HEK293 (cell line): ENCODE results near the gene UNC5B.

Experiments
- KLF1 ChIP-seq: fragments of 450-650 bp; formaldehyde crosslinking; IDR thresholded peaks from 2 replicates; pipeline ENCODE4 v1.5.1; 2016; ENCODE audit warnings: missing biosample characterization, missing genetic modification characterization
- MEIS1 ChIP-seq: sonication (generic); formaldehyde crosslinking; IDR thresholded peaks from 2 replicates; pipeline ENCODE4 v1.8.1; 2022; ENCODE audit warnings: missing genetic modification reagents, mild to moderate bottlenecking, borderline replicate concordance
- PRDM1 ChIP-seq: fragments of 450-650 bp; formaldehyde crosslinking; IDR thresholded peaks from 2 replicates; pipeline ENCODE4; 2016; ENCODE audit warnings: missing biosample characterization, missing genetic modification characterization
- PRDM2 ChIP-seq: fragments of 450-650 bp; formaldehyde crosslinking; IDR thresholded peaks from 2 replicates; pipeline ENCODE4 v1.5.1; 2016; ENCODE audit warnings: missing biosample characterization, missing genetic modification characterization, borderline replicate concordance
- TCF7L2 ChIP-seq: IDR thresholded peaks from 2 replicates; pipeline ENCODE4 v1.6.1; 2011; ENCODE audit warnings: low read depth, mild to moderate bottlenecking, inconsistent platforms, low read length, moderate library complexity, borderline replicate concordance
- ZBTB21 ChIP-seq: fragments of 450-650 bp; formaldehyde crosslinking; IDR thresholded peaks from 2 replicates; pipeline ENCODE4 v1.5.1; 2017; ENCODE audit warnings: missing biosample characterization, missing genetic modification characterization
- ZNF202 ChIP-seq: fragments of 450-650 bp; formaldehyde crosslinking; IDR thresholded peaks from 2 replicates; pipeline ENCODE4 v1.5.1; 2016; ENCODE audit warnings: missing biosample characterization, missing genetic modification characterization, borderline replicate concordance
- ZNF398 ChIP-seq: fragments of 450-650 bp; formaldehyde crosslinking; IDR thresholded peaks from 2 replicates; pipeline ENCODE4 v1.5.1; 2017; ENCODE audit warnings: missing biosample characterization, missing genetic modification characterization
- ZNF560 ChIP-seq: fragments of 450-650 bp; formaldehyde crosslinking; IDR thresholded peaks from 2 replicates; pipeline ENCODE4 v1.5.1; 2017; ENCODE audit warnings: missing biosample characterization, missing genetic modification characterization, borderline replicate concordance
- ZNF600 ChIP-seq: fragments of 450-650 bp; formaldehyde crosslinking; IDR thresholded peaks from 2 replicates; pipeline ENCODE4 v1.5.1; 2016; ENCODE audit warnings: missing biosample characterization, missing genetic modification characterization
- ZNF654 ChIP-seq: fragments of 450-650 bp; formaldehyde crosslinking; IDR thresholded peaks from 2 replicates; pipeline ENCODE4 v1.5.1; 2016; ENCODE audit warnings: low read depth, missing biosample characterization, missing genetic modification characterization
- ZXDB ChIP-seq: fragments of 450-650 bp; formaldehyde crosslinking; IDR thresholded peaks from 2 replicates; pipeline ENCODE4 v1.5.1; 2016; ENCODE audit warnings: missing biosample characterization, missing genetic modification characterization
- TF ChIP-seq, protein P1 (sequence below): fragments of 450-650 bp; formaldehyde crosslinking; conservative IDR thresholded peaks from 2 replicates; pipeline ENCODE4 v1.5.1; 2016; ENCODE audit warnings: low read depth, missing biosample characterization, missing genetic modification characterization
- TF ChIP-seq, protein P2 (sequence below): fragments of 450-650 bp; formaldehyde crosslinking; IDR thresholded peaks from 2 replicates; pipeline ENCODE4 v1.5.1; 2016; ENCODE audit warnings: missing biosample characterization, missing genetic modification characterization
- TF ChIP-seq, protein P3 (sequence below): fragments of 450-650 bp; formaldehyde crosslinking; conservative IDR thresholded peaks from 2 replicates; pipeline ENCODE4 v1.5.1; 2016; ENCODE audit warnings: low read depth, missing biosample characterization, missing genetic modification characterization
- TF ChIP-seq, protein P4 (sequence below): fragments of 450-650 bp; formaldehyde crosslinking; IDR thresholded peaks from 2 replicates; pipeline ENCODE4 v1.5.1; 2016; ENCODE audit warnings: missing biosample characterization, missing genetic modification characterization

Gene UNC5B

GRCh38 chr10:71312220-71312619 is 99.8 kb downstream of the UNC5B start (continued):
- TF ChIP-seq TCF7L2 (no peak), ZNF600 (no peak), PRDM1 (tag by site-specific recombination) (no peak), KLF1 (tag by site-specific recombination) (no peak), ZNF560 (tag by site-specific recombination) (no peak), ZNF202 (tag by site-specific recombination) (no peak), ZBTB21 (no peak), ZXDB (tag by site-specific recombination) (no peak), ZNF398 (tag by site-specific recombination) (no peak), ZNF654 (peak; percentile 13; the same call in 1 of the 2 replicates), PRDM2 (no peak), MEIS1 (CRISPR knock-in tag) (no peak)
- TF ChIP-seq, protein P1, sequence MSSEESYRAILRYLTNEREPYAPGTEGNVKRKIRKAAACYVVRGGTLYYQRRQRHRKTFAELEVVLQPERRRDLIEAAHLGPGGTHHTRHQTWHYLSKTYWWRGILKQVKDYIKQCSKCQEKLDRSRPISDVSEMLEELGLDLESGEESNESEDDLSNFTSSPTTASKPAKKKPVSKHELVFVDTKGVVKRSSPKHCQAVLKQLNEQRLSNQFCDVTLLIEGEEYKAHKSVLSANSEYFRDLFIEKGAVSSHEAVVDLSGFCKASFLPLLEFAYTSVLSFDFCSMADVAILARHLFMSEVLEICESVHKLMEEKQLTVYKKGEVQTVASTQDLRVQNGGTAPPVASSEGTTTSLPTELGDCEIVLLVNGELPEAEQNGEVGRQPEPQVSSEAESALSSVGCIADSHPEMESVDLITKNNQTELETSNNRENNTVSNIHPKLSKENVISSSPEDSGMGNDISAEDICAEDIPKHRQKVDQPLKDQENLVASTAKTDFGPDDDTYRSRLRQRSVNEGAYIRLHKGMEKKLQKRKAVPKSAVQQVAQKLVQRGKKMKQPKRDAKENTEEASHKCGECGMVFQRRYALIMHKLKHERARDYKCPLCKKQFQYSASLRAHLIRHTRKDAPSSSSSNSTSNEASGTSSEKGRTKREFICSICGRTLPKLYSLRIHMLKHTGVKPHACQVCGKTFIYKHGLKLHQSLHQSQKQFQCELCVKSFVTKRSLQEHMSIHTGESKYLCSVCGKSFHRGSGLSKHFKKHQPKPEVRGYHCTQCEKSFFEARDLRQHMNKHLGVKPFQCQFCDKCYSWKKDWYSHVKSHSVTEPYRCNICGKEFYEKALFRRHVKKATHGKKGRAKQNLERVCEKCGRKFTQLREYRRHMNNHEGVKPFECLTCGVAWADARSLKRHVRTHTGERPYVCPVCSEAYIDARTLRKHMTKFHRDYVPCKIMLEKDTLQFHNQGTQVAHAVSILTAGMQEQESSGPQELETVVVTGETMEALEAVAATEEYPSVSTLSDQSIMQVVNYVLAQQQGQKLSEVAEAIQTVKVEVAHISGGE (tag by site-specific recombination), result 0 out of 2 replicates have a peak, but pooled peaks have one; percentile 45
- TF ChIP-seq, protein P2, sequence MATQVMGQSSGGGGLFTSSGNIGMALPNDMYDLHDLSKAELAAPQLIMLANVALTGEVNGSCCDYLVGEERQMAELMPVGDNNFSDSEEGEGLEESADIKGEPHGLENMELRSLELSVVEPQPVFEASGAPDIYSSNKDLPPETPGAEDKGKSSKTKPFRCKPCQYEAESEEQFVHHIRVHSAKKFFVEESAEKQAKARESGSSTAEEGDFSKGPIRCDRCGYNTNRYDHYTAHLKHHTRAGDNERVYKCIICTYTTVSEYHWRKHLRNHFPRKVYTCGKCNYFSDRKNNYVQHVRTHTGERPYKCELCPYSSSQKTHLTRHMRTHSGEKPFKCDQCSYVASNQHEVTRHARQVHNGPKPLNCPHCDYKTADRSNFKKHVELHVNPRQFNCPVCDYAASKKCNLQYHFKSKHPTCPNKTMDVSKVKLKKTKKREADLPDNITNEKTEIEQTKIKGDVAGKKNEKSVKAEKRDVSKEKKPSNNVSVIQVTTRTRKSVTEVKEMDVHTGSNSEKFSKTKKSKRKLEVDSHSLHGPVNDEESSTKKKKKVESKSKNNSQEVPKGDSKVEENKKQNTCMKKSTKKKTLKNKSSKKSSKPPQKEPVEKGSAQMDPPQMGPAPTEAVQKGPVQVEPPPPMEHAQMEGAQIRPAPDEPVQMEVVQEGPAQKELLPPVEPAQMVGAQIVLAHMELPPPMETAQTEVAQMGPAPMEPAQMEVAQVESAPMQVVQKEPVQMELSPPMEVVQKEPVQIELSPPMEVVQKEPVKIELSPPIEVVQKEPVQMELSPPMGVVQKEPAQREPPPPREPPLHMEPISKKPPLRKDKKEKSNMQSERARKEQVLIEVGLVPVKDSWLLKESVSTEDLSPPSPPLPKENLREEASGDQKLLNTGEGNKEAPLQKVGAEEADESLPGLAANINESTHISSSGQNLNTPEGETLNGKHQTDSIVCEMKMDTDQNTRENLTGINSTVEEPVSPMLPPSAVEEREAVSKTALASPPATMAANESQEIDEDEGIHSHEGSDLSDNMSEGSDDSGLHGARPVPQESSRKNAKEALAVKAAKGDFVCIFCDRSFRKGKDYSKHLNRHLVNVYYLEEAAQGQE (tag by site-specific recombination), result peak; percentile 19; the same call in 1 of the 2 replicates
- TF ChIP-seq, protein P3, sequence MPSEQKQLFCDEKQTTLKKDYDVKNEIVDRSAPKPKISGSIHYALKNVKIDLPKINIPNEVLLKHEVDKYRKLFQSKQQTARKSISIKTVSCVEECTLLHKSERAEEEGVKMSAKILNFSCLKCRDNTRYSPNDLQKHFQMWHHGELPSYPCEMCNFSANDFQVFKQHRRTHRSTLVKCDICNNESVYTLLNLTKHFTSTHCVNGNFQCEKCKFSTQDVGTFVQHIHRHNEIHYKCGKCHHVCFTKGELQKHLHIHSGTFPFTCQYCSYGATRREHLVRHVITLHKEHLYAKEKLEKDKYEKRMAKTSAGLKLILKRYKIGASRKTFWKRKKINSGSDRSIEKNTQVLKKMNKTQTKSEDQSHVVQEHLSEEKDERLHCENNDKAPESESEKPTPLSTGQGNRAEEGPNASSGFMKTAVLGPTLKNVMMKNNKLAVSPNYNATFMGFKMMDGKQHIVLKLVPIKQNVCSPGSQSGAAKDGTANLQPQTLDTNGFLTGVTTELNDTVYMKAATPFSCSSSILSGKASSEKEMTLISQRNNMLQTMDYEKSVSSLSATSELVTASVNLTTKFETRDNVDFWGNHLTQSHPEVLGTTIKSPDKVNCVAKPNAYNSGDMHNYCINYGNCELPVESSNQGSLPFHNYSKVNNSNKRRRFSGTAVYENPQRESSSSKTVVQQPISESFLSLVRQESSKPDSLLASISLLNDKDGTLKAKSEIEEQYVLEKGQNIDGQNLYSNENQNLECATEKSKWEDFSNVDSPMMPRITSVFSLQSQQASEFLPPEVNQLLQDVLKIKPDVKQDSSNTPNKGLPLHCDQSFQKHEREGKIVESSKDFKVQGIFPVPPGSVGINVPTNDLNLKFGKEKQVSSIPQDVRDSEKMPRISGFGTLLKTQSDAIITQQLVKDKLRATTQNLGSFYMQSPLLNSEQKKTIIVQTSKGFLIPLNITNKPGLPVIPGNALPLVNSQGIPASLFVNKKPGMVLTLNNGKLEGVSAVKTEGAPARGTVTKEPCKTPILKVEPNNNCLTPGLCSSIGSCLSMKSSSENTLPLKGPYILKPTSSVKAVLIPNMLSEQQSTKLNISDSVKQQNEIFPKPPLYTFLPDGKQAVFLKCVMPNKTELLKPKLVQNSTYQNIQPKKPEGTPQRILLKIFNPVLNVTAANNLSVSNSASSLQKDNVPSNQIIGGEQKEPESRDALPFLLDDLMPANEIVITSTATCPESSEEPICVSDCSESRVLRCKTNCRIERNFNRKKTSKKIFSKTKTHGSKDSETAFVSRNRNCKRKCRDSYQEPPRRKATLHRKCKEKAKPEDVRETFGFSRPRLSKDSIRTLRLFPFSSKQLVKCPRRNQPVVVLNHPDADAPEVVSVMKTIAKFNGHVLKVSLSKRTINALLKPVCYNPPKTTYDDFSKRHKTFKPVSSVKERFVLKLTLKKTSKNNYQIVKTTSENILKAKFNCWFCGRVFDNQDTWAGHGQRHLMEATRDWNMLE (tag by site-specific recombination), result peak; percentile 65
- TF ChIP-seq, protein P4, sequence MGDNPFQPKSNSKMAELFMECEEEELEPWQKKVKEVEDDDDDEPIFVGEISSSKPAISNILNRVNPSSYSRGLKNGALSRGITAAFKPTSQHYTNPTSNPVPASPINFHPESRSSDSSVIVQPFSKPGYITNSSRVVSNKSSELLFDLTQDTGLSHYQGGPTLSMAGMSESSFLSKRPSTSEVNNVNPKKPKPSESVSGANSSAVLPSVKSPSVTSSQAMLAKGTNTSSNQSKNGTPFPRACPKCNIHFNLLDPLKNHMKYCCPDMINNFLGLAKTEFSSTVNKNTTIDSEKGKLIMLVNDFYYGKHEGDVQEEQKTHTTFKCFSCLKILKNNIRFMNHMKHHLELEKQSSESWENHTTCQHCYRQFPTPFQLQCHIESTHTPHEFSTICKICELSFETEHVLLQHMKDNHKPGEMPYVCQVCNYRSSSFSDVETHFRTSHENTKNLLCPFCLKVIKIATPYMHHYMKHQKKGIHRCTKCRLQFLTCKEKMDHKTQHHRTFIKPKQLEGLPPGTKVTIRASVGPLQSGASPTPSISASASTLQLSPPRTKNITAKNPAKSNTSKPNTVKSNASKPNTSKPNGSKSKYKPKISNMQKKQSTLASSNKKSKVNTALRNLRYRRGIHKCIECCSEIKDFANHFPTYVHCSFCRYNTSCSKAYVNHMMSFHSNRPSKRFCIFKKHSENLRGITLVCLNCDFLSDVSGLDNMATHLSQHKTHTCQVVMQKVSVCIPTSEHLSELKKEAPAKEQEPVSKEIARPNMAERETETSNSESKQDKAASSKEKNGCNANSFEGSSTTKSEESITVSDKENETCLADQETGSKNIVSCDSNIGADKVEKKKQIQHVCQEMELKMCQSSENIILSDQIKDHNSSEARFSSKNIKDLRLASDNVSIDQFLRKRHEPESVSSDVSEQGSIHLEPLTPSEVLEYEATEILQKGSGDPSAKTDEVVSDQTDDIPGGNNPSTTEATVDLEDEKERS (tag by site-specific recombination), result no peak
